COR-L47 (cell line): ENCODE results near the gene TRPM4.
"Not testable (repeated sequence)": the region's sequence is repeated elsewhere in the genome, so short reads cannot be mapped to it uniquely, and the experiment has no call there.

Source experiments
- DNase-seq: peaks from one replicate; lab custom pipeline; 2025; lab: John Stamatoyannopoulos, UW

TRPM4 gene

GRCh38 chr19:49151267-49152118 is 6.1 kb upstream of the TRPM4 start:
- DNase-seq, result no peak

GRCh38 chr19:49152119-49152550 is 5.5 kb upstream of the TRPM4 start:
- no peak for DNase-seq

GRCh38 chr19:49153167-49153809 is 4.3 kb upstream of the TRPM4 start:
- no peak for DNase-seq

GRCh38 chr19:49154279-49154678 is 3.3 kb upstream of the TRPM4 start:
- DNase-seq, result no peak

GRCh38 chr19:49155005-49155819 is 2.4 kb upstream of the TRPM4 start, which contains the start of gene HRC:
Gene HRC, minus strand, starts transcription at chr19:49155396. Its CDS starts 159 bp downstream, at chr19:49155237.
- DNase-seq, result no peak

- DNase-seq, result no peak
Observed at GRCh38 chr19:49155820-49156346, 1.7 kb upstream of the TRPM4 start.

- DNase-seq, result no peak
Observed at GRCh38 chr19:49160450-49161189, 3.0 kb downstream of the TRPM4 start.

- no peak for DNase-seq
Observed at GRCh38 chr19:49161987-49162386, 4.4 kb downstream of the TRPM4 start.

GRCh38 chr19:49165111-49165750 is 7.6 kb downstream of the TRPM4 start:
- no peak for DNase-seq

GRCh38 chr19:49165865-49166301 is 8.3 kb downstream of the TRPM4 start:
- no peak for DNase-seq

GRCh38 chr19:49167857-49168409 is 10.3 kb downstream of the TRPM4 start:
- no peak for DNase-seq

- no peak for DNase-seq
Observed at GRCh38 chr19:49168421-49168820, 10.8 kb downstream of the TRPM4 start.

GRCh38 chr19:49173198-49173597 is 15.6 kb downstream of the TRPM4 start:
- no peak for DNase-seq

GRCh38 chr19:49180659-49181058 is 23.1 kb downstream of the TRPM4 start:
- no peak for DNase-seq

GRCh38 chr19:49182010-49182847 is 24.6 kb downstream of the TRPM4 start:
- DNase-seq, result not testable (repeated sequence)

GRCh38 chr19:49182848-49183375 is 25.3 kb downstream of the TRPM4 start:
- DNase-seq, result no peak

- no peak for DNase-seq
Observed at GRCh38 chr19:49186108-49186507, 28.5 kb downstream of the TRPM4 start.

- DNase-seq, result no peak
Observed at GRCh38 chr19:49188626-49189200, 31.1 kb downstream of the TRPM4 start.

- DNase-seq, result no peak
Observed at GRCh38 chr19:49189259-49189658, 31.7 kb downstream of the TRPM4 start.
